H9 (cell line): ENCODE results near the gene GSTM3. TPM values are rescaled to one million over a fixed set of nuclear protein-coding genes. Genes with fewer than 3 reads are reported as not detected.

Experiments used
- DNase-seq: peaks from one replicate; pipeline ENCODE4 v3.0.0-alpha.2; 2017
- H2AFZ ChIP-seq: one replicate; pipeline ENCODE4 v1.6.1; 2013; ENCODE audit warnings: mild to moderate bottlenecking, low read length, control low read depth, moderate library complexity
- H2AK5ac ChIP-seq: 2 replicates; pipeline ENCODE4 v1.6.1; 2013; ENCODE audit warnings: low read length, control low read depth, mixed read lengths; ENCODE audit not compliant: insufficient read length
- H2BK120ac ChIP-seq: one replicate; pipeline ENCODE4 v1.6.1; 2013; ENCODE audit warnings: low read depth, mild to moderate bottlenecking, low read length, control low read depth, inconsistent platforms; ENCODE audit not compliant: poor library complexity, severe bottlenecking
- H2BK12ac ChIP-seq: 2 replicates; pipeline ENCODE4 v1.6.1; 2013; ENCODE audit warnings: low read length, control low read depth, mixed read lengths, low read depth; ENCODE audit not compliant: insufficient read length
- H2BK15ac ChIP-seq: 2 replicates; pipeline ENCODE4 v1.6.1; 2013; ENCODE audit warnings: low read depth, low read length, control low read depth
- H2BK20ac ChIP-seq: one replicate; pipeline ENCODE4 v1.6.1; 2013; ENCODE audit warnings: low read depth, mild to moderate bottlenecking, low read length, control low read depth, inconsistent platforms; ENCODE audit not compliant: poor library complexity, severe bottlenecking
- H2BK5ac ChIP-seq: 2 replicates; pipeline ENCODE4 v1.6.1; 2013; ENCODE audit warnings: low read length, control low read depth, mixed read lengths; ENCODE audit not compliant: insufficient read length
- H3K14ac ChIP-seq: 2 replicates; pipeline ENCODE4 v1.6.1; 2013; ENCODE audit warnings: low read length, control low read depth; ENCODE audit not compliant: insufficient read depth
- H3K18ac ChIP-seq: 2 replicates; pipeline ENCODE4 v1.6.1; 2013; ENCODE audit warnings: low read depth, mild to moderate bottlenecking, mixed read lengths, low read length, control low read depth; ENCODE audit not compliant: insufficient read length
- H3K23ac ChIP-seq: 2 replicates; pipeline ENCODE4 v1.6.1; 2013; ENCODE audit warnings: low read length, control low read depth, mixed read lengths, low read depth; ENCODE audit not compliant: insufficient read length
- H3K23me2 ChIP-seq: 2 replicates; pipeline ENCODE4 v1.6.1; 2013; ENCODE audit warnings: low read depth, mild to moderate bottlenecking, mixed read lengths, low read length, control low read depth; ENCODE audit not compliant: insufficient read length, poor library complexity, severe bottlenecking
- H3K27ac ChIP-seq: 2 replicates; pipeline ENCODE4 v1.5.1; 2013; ENCODE audit warnings: low read length, control low read depth, mixed read lengths, low read depth; ENCODE audit not compliant: insufficient read length
- H3K27me3 ChIP-seq: 2 replicates; pipeline ENCODE4 v1.6.1; 2013; ENCODE audit warnings: low read length, control low read depth, inconsistent platforms; ENCODE audit not compliant: insufficient read depth
- H3K4ac ChIP-seq: 2 replicates; pipeline ENCODE4 v1.6.1; 2013; ENCODE audit warnings: low read depth, mild to moderate bottlenecking, control low read depth, inconsistent platforms, low read length, moderate library complexity
- H3K4me1 ChIP-seq: 2 replicates; pipeline ENCODE4 v1.6.1; 2013; ENCODE audit warnings: low read length, control low read depth, inconsistent platforms; ENCODE audit not compliant: insufficient read depth
- H3K4me2 ChIP-seq: 2 replicates; pipeline ENCODE4 v1.6.1; 2013; ENCODE audit warnings: low read length, control low read depth, mixed read lengths; ENCODE audit not compliant: insufficient read length, insufficient read depth
- H3K56ac ChIP-seq: 2 replicates; pipeline ENCODE4 v1.6.1; 2013; ENCODE audit warnings: low read depth, mild to moderate bottlenecking, mixed read lengths, low read length, control low read depth; ENCODE audit not compliant: insufficient read length
- H3K79me1 ChIP-seq: 2 replicates; pipeline ENCODE4 v1.6.1; 2013; ENCODE audit warnings: low read depth, mild to moderate bottlenecking, moderate library complexity, low read length, control low read depth, inconsistent platforms; ENCODE audit not compliant: insufficient read depth, poor library complexity, severe bottlenecking
- H3K79me2 ChIP-seq: 2 replicates; pipeline ENCODE4 v1.6.1; 2013; ENCODE audit warnings: low read length, control low read depth, inconsistent platforms; ENCODE audit not compliant: insufficient read depth
- H3K9ac ChIP-seq: 2 replicates; pipeline ENCODE4 v1.6.1; 2013; ENCODE audit warnings: low read length, control low read depth, mixed read lengths; ENCODE audit not compliant: insufficient read length; ENCODE audit errors: extremely low read depth
- H3K9me3 ChIP-seq: one replicate; pipeline ENCODE4 v1.6.1; 2013; ENCODE audit warnings: low read depth, low read length, inconsistent platforms; ENCODE audit not compliant: control insufficient read depth
- H3T11ph ChIP-seq: one replicate; pipeline ENCODE4 v1.6.1; 2013; ENCODE audit warnings: mild to moderate bottlenecking, low read length, control low read depth, inconsistent platforms
- H4K20me1 ChIP-seq: one replicate; pipeline ENCODE4 v1.6.1; 2013; ENCODE audit not compliant: control insufficient read depth, insufficient read length, insufficient read depth
- H4K5ac ChIP-seq: 2 replicates; pipeline ENCODE4 v1.6.1; 2013; ENCODE audit warnings: low read depth, mild to moderate bottlenecking, mixed read lengths, low read length, control low read depth; ENCODE audit not compliant: insufficient read length
- H4K8ac ChIP-seq: replicated peaks from 2 replicates; pipeline ENCODE4 v1.6.1; 2013; ENCODE audit warnings: low read length, control low read depth, mixed read lengths, low read depth; ENCODE audit not compliant: insufficient read length
- H4K91ac ChIP-seq: 2 replicates; pipeline ENCODE4 v1.6.1; 2013; ENCODE audit warnings: low read depth, mild to moderate bottlenecking, moderate library complexity, mixed read lengths, low read length, control low read depth; ENCODE audit not compliant: insufficient read length
- H3K27ac Mint-ChIP-seq, 3 experiments: 2 replicates in 2 of 3; 3 replicates in 1 of 3; pipeline ENCODE4 v1.8.0; 2020 to 2021; ENCODE audit warnings: mixed read lengths in 3 of 3, mild to moderate bottlenecking in 1 of 3, moderate library complexity in 1 of 3
- H3K27me3 Mint-ChIP-seq: 2 replicates; pipeline ENCODE4 v1.8.0; 2021; ENCODE audit warnings: low read depth, mild to moderate bottlenecking, moderate library complexity, mixed read lengths
- H3K36me3 Mint-ChIP-seq, 3 experiments: 2 replicates in 2 of 3; 3 replicates in 1 of 3; pipeline ENCODE4 v1.8.0; 2020 to 2021; ENCODE audit warnings: low read depth in 3 of 3, mixed read lengths in 3 of 3; ENCODE audit not compliant: insufficient read depth in 1 of 3
- H3K4me1 Mint-ChIP-seq, 2 experiments: 2 replicates each; pipeline ENCODE4 v1.8.0; 2020; ENCODE audit warnings: mixed read lengths in 2 of 2
- H3K4me3 Mint-ChIP-seq, 2 experiments: 2 replicates in 1 of 2; 3 replicates in 1 of 2; pipeline ENCODE4 v1.8.0; 2020 to 2021; ENCODE audit warnings: mild to moderate bottlenecking in 2 of 2, mixed read lengths in 2 of 2, moderate library complexity in 1 of 2
- H3K9me3 Mint-ChIP-seq, 2 experiments: 2 replicates in 1 of 2; 3 replicates in 1 of 2; pipeline ENCODE4 v1.8.0; 2020; ENCODE audit warnings: mild to moderate bottlenecking in 2 of 2, mixed read lengths in 2 of 2, moderate library complexity in 1 of 2
- CTCF ChIP-seq: fragments of 200-600 bp; sonication (generic); conservative IDR thresholded peaks from 3 replicates; pipeline ENCODE4 v1.8.0; 2021; ENCODE audit warnings: antibody characterized with exemption, mild to moderate bottlenecking
- WGBS: extraction: QIAGEN DNeasy Blood & Tissue Kit; methylation state at CpG from one replicate; pipeline ENCODE4 v1.1.7; 2013; ENCODE audit warnings: missing lambda C conversion rate, low lambda C conversion rate, mixed read lengths; ENCODE audit not compliant: insufficient read length; ENCODE audit errors: extremely low coverage; 5-methylcytosine and 5-hydroxymethylcytosine counted together
- total RNA-seq: library from RNA; stranded (reverse); gene quantifications from 2 replicates; pipeline ENCODE4 v1.2.1, GENCODE V29; 2021

Gene GSTM3
- total RNA-seq, 1 experiment from 2014 or later: 3.5 TPM

- Histone ChIP-seq H3K9me3 (no peaks in the 10 kb centered on the region), H3K56ac (no peak overlapping the region), H3K79me2 (no peaks in the 10 kb centered on the region), H2BK12ac (no peak overlapping the region), H3K4me2 (no peak overlapping the region), H3K23me2 (no peaks in the 10 kb centered on the region), H2BK20ac (no peak overlapping the region), H2AFZ (no peak overlapping the region), H3K18ac (no peak overlapping the region), H3K14ac (no peak overlapping the region), H4K5ac (no peak overlapping the region), H3K9ac (no peak overlapping the region), H3K4me1 (no peaks in the 10 kb centered on the region), H2BK5ac (no peak overlapping the region), H3K79me1 (no peaks in the 10 kb centered on the region), H3K23ac (no peak overlapping the region), H4K91ac (no peak overlapping the region), H3K27ac (no peak overlapping the region), H4K20me1 (no peaks in the 10 kb centered on the region), H2BK120ac (no peak overlapping the region), H2BK15ac (no peak overlapping the region), H2AK5ac (no peak overlapping the region), H3T11ph (no peak overlapping the region), H3K27me3 (no peaks in the 10 kb centered on the region), H3K4ac (no peak overlapping the region), H4K8ac (no peak overlapping the region)
- no peak overlapping the region for H3K4me3 Mint-ChIP-seq
- WGBS: no CpG with 5 or more reads among the region's 4 CpGs
- H3K27me3 Mint-ChIP-seq: peaks cover 13% of the 10 kb centered on the region
- peaks cover 10 to 25% (median 12%) of the 10 kb centered on the region in 3 experiments; a peak in 6 of 7 replicates for H3K36me3 Mint-ChIP-seq
- H3K4me1 Mint-ChIP-seq: peaks cover 0 to 3% of the 10 kb centered on the region in 2 experiments; a peak in 2 of 4 replicates
- no peak for DNase-seq
- no peak for TF ChIP-seq CTCF
- no peak overlapping the region for H3K27ac Mint-ChIP-seq
- H3K9me3 Mint-ChIP-seq: peaks cover 24 to 38% of the 10 kb centered on the region in 2 experiments
Measured at GRCh38 chr1:109705411-109705810, 35.4 kb downstream of the GSTM3 start.
